Glutamatergic neuron (in vitro differentiated cells): ENCODE measurements around the gene PCBP4. TPM values are rescaled to one million over a fixed set of nuclear protein-coding genes. Genes with fewer than 3 reads are reported as not detected.

ENCODE experiments used
- DNase-seq: peaks from one replicate; pipeline ENCODE4 v3.0.0; 2022
- H3K27ac Mint-ChIP-seq: one replicate; pipeline ENCODE4 v1.8.0; 2020; ENCODE audit warnings: mild to moderate bottlenecking, mixed read lengths, inconsistent platforms; ENCODE audit not compliant: unreplicated experiment
- H3K27me3 Mint-ChIP-seq: one replicate; pipeline ENCODE4 v1.8.0; 2020; ENCODE audit warnings: mild to moderate bottlenecking, moderate library complexity, mixed read lengths, inconsistent platforms; ENCODE audit not compliant: unreplicated experiment
- H3K36me3 Mint-ChIP-seq: one replicate; pipeline ENCODE4 v1.8.0; 2020; ENCODE audit warnings: mild to moderate bottlenecking, mixed read lengths, inconsistent platforms; ENCODE audit not compliant: unreplicated experiment
- H3K4me1 Mint-ChIP-seq: one replicate; pipeline ENCODE4 v1.8.0; 2020; ENCODE audit warnings: mild to moderate bottlenecking, low read depth, mixed read lengths, inconsistent platforms; ENCODE audit not compliant: unreplicated experiment
- H3K4me3 Mint-ChIP-seq: one replicate; pipeline ENCODE4 v1.8.0; 2020; ENCODE audit warnings: mild to moderate bottlenecking, mixed read lengths, inconsistent platforms; ENCODE audit not compliant: unreplicated experiment
- H3K9me3 Mint-ChIP-seq: one replicate; pipeline ENCODE4 v1.8.0; 2020; ENCODE audit warnings: mild to moderate bottlenecking, moderate library complexity, mixed read lengths, inconsistent platforms; ENCODE audit not compliant: unreplicated experiment
- CTCF ChIP-seq: fragments of 200-600 bp; sonication (generic); IDR thresholded peaks from one replicate; pipeline ENCODE4 v1.5.0; 2021; ENCODE audit not compliant: partially characterized antibody, unreplicated experiment
- total RNA-seq: library from RNA; stranded (reverse); fragmentation: NEBNext Ultra II Directional; extraction: Animal tissue kit (Norgen Biotek cat#: 25700); gene quantifications from one replicate; pipeline ENCODE4 v1.2.1, GENCODE V29; 2021; ENCODE audit not compliant: unreplicated experiment

The PCBP4 gene
- total RNA-seq, 1 donor from 2014 or later = 1,577 TPM

GRCh38 chr3:52012699-52013098 lies 45.4 kb upstream of the PCBP4 start:
- DNase-seq = no peak
- Mint-ChIP-seq H3K36me3 (no peaks in the 10 kb centered on the region), H3K4me3 (no peak overlapping the region), H3K9me3 (peaks cover 2% of the 10 kb centered on the region), H3K27ac (no peak overlapping the region), H3K4me1 (peaks cover 17% of the 10 kb centered on the region), H3K27me3 (peaks cover 6% of the 10 kb centered on the region)
- TF ChIP-seq CTCF = no peak

GRCh38 chr3:52010431-52010830 lies 43.2 kb upstream of the PCBP4 start:
- TF ChIP-seq CTCF = no peak
- peaks cover 2% of the 10 kb centered on the region for H3K9me3 Mint-ChIP-seq
- H3K4me3 Mint-ChIP-seq = no peak overlapping the region
- H3K36me3 Mint-ChIP-seq = no peaks in the 10 kb centered on the region
- no peak overlapping the region for H3K27ac Mint-ChIP-seq
- no peak for DNase-seq
- peaks cover 15% of the 10 kb centered on the region for H3K4me1 Mint-ChIP-seq
- H3K27me3 Mint-ChIP-seq = peaks cover 2% of the 10 kb centered on the region

- Mint-ChIP-seq H3K4me1 (peaks cover 10% of the 10 kb centered on the region), H3K27ac (no peak overlapping the region), H3K27me3 (peaks cover 6% of the 10 kb centered on the region), H3K9me3 (peaks cover 1% of the 10 kb centered on the region), H3K4me3 (no peak overlapping the region), H3K36me3 (no peaks in the 10 kb centered on the region)
- no peak for DNase-seq
- no peak for TF ChIP-seq CTCF
These were observed 40.0 kb upstream of the PCBP4 start for GRCh38 chr3:52007291-52007690.

GRCh38 chr3:52006820-52007133 lies 39.5 kb upstream of the PCBP4 start:
- Mint-ChIP-seq H3K4me1 (peaks cover 10% of the 10 kb centered on the region), H3K36me3 (no peaks in the 10 kb centered on the region), H3K9me3 (peaks cover 1% of the 10 kb centered on the region), H3K4me3 (no peak overlapping the region), H3K27ac (no peak overlapping the region), H3K27me3 (peaks cover 6% of the 10 kb centered on the region)
- no peak for DNase-seq
- no peak for TF ChIP-seq CTCF

- no peak for TF ChIP-seq CTCF
- no peak overlapping the region for H3K4me3 Mint-ChIP-seq
- no peak for DNase-seq
- no peak overlapping the region for H3K27ac Mint-ChIP-seq
- H3K27me3 Mint-ChIP-seq = peaks cover 6% of the 10 kb centered on the region
- H3K9me3 Mint-ChIP-seq = peaks cover 1% of the 10 kb centered on the region
- no peaks in the 10 kb centered on the region for H3K36me3 Mint-ChIP-seq
- H3K4me1 Mint-ChIP-seq = peaks cover 10% of the 10 kb centered on the region
These were observed 39.0 kb upstream of the PCBP4 start for GRCh38 chr3:52006017-52006819.
